Omental fat pad (tissue), 4 donors: ENCODE results near the gene SPRY4. TPM values are rescaled to one million over a fixed set of nuclear protein-coding genes. Genes with fewer than 3 reads are reported as not detected.
"Not testable (repeated sequence)": the region's sequence is repeated elsewhere in the genome, so short reads cannot be mapped to it uniquely, and the experiment has no call there.

Experiments used
- ATAC-seq: fragments of 150-250 bp; one replicate; pipeline ENCODE4 v1.9.1; 2016; ENCODE audit warnings: mild to moderate bottlenecking, moderate library complexity; ENCODE audit not compliant: low FRiP score
- DNase-seq: peaks from one replicate; pipeline ENCODE4 v3.0.0-alpha.2; 2019; ENCODE audit warnings: low spot score
- small RNA-seq: library from RNA; depleted of rRNA; stranded (forward); fragments of <200 nt; gene quantifications from one replicate; pipeline ENCODE3, GENCODE V24; 2016
- total RNA-seq, 4 donors: library from RNA; depleted of rRNA; stranded (reverse); fragments of >200 nt; gene quantifications; one replicate each; pipeline ENCODE4 v1.1.0, GENCODE V29; 2016
- TF ChIP-seq, protein P1 (sequence below), 3 donors: fragments of 450-650 bp; IDR thresholded peaks; one replicate each; pipeline ENCODE4 v1.5.1; 2016 to 2017; ENCODE audit warnings: antibody characterized with exemption in 3 of 3, mild to moderate bottlenecking in 3 of 3, moderate library complexity in 2 of 3

SPRY4 gene
- total RNA-seq, 4 donors from 2014 or later = 40.4 to 93.5 (median 47.3) TPM

DNA sequence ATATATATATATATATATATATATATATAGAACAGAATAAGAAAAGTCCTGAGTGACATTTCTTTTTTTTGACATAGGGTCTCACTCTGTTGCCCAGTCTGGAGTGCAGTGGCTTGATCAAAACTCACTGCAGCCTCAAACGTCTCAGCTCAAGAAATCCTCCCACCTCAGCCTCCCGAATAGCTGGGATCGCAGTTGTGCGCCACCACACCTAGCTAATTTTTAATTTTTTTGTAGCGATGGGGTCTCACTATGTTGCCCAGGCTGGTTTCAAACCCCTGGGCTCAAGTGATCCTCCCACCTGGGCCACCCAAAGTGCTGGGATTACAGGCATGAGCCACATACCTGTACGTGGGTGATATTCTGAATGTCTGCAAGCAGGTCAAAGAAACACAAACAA, 48.3 kb downstream of the SPRY4 start:
- ATAC-seq (no peak), DNase-seq (no peak)
- TF ChIP-seq, protein P1, sequence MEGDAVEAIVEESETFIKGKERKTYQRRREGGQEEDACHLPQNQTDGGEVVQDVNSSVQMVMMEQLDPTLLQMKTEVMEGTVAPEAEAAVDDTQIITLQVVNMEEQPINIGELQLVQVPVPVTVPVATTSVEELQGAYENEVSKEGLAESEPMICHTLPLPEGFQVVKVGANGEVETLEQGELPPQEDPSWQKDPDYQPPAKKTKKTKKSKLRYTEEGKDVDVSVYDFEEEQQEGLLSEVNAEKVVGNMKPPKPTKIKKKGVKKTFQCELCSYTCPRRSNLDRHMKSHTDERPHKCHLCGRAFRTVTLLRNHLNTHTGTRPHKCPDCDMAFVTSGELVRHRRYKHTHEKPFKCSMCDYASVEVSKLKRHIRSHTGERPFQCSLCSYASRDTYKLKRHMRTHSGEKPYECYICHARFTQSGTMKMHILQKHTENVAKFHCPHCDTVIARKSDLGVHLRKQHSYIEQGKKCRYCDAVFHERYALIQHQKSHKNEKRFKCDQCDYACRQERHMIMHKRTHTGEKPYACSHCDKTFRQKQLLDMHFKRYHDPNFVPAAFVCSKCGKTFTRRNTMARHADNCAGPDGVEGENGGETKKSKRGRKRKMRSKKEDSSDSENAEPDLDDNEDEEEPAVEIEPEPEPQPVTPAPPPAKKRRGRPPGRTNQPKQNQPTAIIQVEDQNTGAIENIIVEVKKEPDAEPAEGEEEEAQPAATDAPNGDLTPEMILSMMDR (IDR thresholded peaks at IDR 0.05) = no peak

DNA sequence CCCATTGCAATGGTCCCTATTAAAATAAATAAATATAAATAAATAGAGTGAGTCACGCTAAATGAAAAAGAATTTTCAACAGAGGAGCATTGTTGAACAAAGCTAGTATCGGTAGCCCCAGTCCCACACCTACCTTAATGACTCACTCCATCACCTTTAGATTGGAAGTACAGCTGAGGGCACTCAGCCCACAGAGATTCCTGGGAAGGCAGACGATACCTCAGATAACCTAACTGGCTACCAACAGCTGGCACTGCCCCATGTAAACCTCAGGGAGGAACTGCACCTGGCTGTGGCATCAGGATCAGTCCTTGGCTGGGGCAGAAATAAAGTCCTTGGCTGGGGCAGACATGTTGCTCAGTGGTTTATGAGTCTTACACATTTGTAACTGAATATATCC, 49.3 kb downstream of the SPRY4 start:
- TF ChIP-seq, protein P1 (IDR thresholded peaks at IDR 0.05) = no peak
- no peak for DNase-seq
- ATAC-seq = no peak

DNA sequence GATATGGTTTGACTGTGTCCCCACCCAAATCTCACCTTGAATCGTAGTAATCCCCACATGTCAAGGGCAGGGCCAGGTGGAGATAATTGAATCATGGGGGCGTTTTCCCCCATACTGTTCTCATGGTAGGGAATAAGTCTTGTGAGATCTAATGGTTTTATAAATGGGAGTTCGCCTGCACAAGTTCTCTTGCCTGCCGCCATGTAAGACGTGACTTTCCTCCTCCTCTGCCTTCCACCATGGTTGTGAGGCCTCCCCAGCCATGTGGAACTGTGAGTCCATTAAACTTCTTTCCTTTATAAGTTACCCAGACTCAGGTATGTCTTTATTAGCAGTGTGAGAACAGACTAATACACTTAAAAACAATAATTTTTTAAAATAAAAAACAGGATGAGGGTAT, 52.2 kb downstream of the SPRY4 start:
- not testable (repeated sequence) for DNase-seq, ATAC-seq

DNA sequence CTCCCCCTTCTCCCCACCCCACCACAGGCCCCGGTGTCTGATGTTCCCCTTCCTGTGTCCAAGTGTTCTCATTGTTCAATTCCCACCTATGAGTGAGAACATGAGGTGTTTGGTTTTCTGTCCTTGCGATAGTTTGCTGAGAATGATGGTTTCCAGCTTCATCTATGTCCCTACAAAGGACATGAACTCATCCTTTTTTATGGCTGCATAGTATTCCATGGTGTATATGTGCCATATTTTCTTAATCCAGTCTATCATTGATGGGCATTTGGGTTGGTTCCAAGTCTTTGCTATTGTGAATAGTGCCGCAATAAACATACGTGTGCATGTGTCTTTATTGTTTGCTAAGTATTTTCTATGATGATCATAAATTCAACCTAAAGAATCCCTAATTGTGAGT, 60.7 kb downstream of the SPRY4 start:
- not testable (repeated sequence) for ATAC-seq, DNase-seq

GRCh38 chr5:142263346-142263745, 61.5 kb downstream of the SPRY4 start:
- TF ChIP-seq, protein P1 (IDR thresholded peaks at IDR 0.05) = no peak
- DNase-seq = no peak
- no peak for ATAC-seq

DNA sequence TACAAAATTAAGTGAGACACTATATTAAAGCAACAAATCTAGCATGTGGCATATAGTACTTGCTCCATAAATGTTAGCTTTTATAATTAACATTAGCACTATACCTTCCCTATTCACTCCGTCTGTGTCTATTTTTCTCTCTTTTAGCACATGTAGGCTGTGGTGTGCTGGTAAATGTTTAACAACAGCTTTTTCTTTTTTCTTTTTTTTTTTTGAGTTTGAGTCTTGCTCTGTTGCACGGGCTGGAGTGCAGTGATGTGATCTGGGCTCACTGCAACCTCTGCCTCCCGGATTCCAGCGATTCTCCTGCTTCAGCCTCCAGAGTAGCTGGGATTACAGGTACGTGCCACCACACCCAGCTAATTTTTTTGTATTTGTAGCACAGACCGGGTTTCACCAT, 62.1 kb downstream of the SPRY4 start:
- TF ChIP-seq, protein P1 (IDR thresholded peaks at IDR 0.05) = no peak
- ATAC-seq = no peak

More for the DNA sequence above, 62.1 kb downstream of the SPRY4 start:
- no peak for DNase-seq

Small RNA genes within 50 kb of the gene (small RNA-seq; reads per million reads assigned to genes)
- gene RF02038 (not detected), gene RF02039 (not detected)

Other genes starting within 250 kb of the SPRY4 start
- 10 to 100 TPM; 60.4 to 73.6 (median 64.6) TPM for gene NDFIP1, start 216.2 kb downstream of the SPRY4 start, total RNA-seq